H7 (cell line): Measurements from ENCODE around the gene EFCAB8. TPM values are rescaled to one million over a fixed set of nuclear protein-coding genes. Genes with fewer than 3 reads are reported as not detected.
"Not testable (repeated sequence)": the region's sequence is repeated elsewhere in the genome, so short reads cannot be mapped to it uniquely, and the experiment has no call there.

Experiments used
- DNase-seq: peaks from one replicate; pipeline ENCODE4 v3.0.0; 2012
- H3K27me3 ChIP-seq: 2 replicates; pipeline ENCODE4 v1.6.0; 2011; ENCODE audit warnings: mild to moderate bottlenecking, low read length; ENCODE audit not compliant: control insufficient read depth, insufficient read depth
- H3K36me3 ChIP-seq: replicated peaks from 2 replicates; pipeline ENCODE4 v1.5.1; 2011; ENCODE audit warnings: low read length; ENCODE audit not compliant: control insufficient read depth, insufficient read depth
- H3K4me3 ChIP-seq: 2 replicates; pipeline ENCODE4 v1.5.1; 2011; ENCODE audit warnings: low read depth, mild to moderate bottlenecking, control low read depth, low read length, moderate library complexity; ENCODE audit not compliant: insufficient read depth
- total RNA-seq: library from RNA; depleted of rRNA; stranded (reverse); fragments of >200 nt; shearing (Covaris generic); gene quantifications from 2 replicates; pipeline ENCODE4 v1.2.3, GENCODE V29; 2014

EFCAB8 gene
- total RNA-seq, 1 experiment from 2014 or later: 0.17 TPM

- H3K36me3 ChIP-seq: no peaks in the 10 kb centered on the region
- H3K27me3 ChIP-seq: no peaks in the 10 kb centered on the region
- H3K4me3 ChIP-seq: no peak overlapping the region
- DNase-seq: peak; percentile 27
Measured at GRCh38 chr20:32969356-32970114, 110.8 kb downstream of the EFCAB8 start.

GRCh38 chr20:32970115-32970972 is 111.6 kb downstream of the EFCAB8 start:
- peak; percentile 19 for DNase-seq
- Histone ChIP-seq H3K36me3 (no peaks in the 10 kb centered on the region), H3K4me3 (no peak overlapping the region), H3K27me3 (no peaks in the 10 kb centered on the region)

GRCh38 chr20:32970973-32971300 is 112.2 kb downstream of the EFCAB8 start:
- peak; percentile 30 for DNase-seq
- Histone ChIP-seq H3K4me3 (no peak overlapping the region), H3K27me3 (no peaks in the 10 kb centered on the region), H3K36me3 (no peaks in the 10 kb centered on the region)

GRCh38 chr20:32971703-32972161 is 113.0 kb downstream of the EFCAB8 start:
- peak; percentile 51 for DNase-seq
- Histone ChIP-seq H3K36me3 (no peaks in the 10 kb centered on the region), H3K27me3 (no peaks in the 10 kb centered on the region), H3K4me3 (no peak overlapping the region)

- peak; percentile 38 for DNase-seq
- no peak overlapping the region for H3K4me3 ChIP-seq
- no peaks in the 10 kb centered on the region for H3K27me3 ChIP-seq
- H3K36me3 ChIP-seq: no peaks in the 10 kb centered on the region
Measured at GRCh38 chr20:32972181-32973076, 113.7 kb downstream of the EFCAB8 start.

- H3K27me3 ChIP-seq: no peaks in the 10 kb centered on the region
- DNase-seq: peak; percentile 2
- H3K4me3 ChIP-seq: no peak overlapping the region
- no peaks in the 10 kb centered on the region for H3K36me3 ChIP-seq
Measured at GRCh38 chr20:32973077-32973717, 114.5 kb downstream of the EFCAB8 start.

GRCh38 chr20:32974204-32975064 is 115.7 kb downstream of the EFCAB8 start:
- not testable (repeated sequence) for H3K36me3 ChIP-seq, H3K27me3 ChIP-seq, H3K4me3 ChIP-seq
- peak; percentile 32 for DNase-seq

GRCh38 chr20:32975121-32975520 is 116.4 kb downstream of the EFCAB8 start:
- not testable (repeated sequence) for H3K36me3 ChIP-seq, DNase-seq, H3K4me3 ChIP-seq, H3K27me3 ChIP-seq

GRCh38 chr20:32975698-32976674 is 117.3 kb downstream of the EFCAB8 start:
- no peak for DNase-seq
- H3K36me3 ChIP-seq: no peaks in the 10 kb centered on the region

GRCh38 chr20:32976746-32977145 is 118.0 kb downstream of the EFCAB8 start:
- DNase-seq: no peak
- Histone ChIP-seq H3K36me3 (no peaks in the 10 kb centered on the region), H3K4me3 (no peak overlapping the region), H3K27me3 (no peaks in the 10 kb centered on the region)

More at GRCh38 chr20:32975698-32976674, 117.3 kb downstream of the EFCAB8 start:
- H3K4me3 ChIP-seq: no peak overlapping the region
- H3K27me3 ChIP-seq: no peaks in the 10 kb centered on the region

GRCh38 chr20:32977281-32978008 is 118.7 kb downstream of the EFCAB8 start:
- Histone ChIP-seq H3K4me3 (no peak overlapping the region), H3K36me3 (no peaks in the 10 kb centered on the region), H3K27me3 (no peaks in the 10 kb centered on the region)
- peak; percentile 19 for DNase-seq

- peak; percentile 18 for DNase-seq
- Histone ChIP-seq H3K36me3 (no peaks in the 10 kb centered on the region), H3K4me3 (no peak overlapping the region), H3K27me3 (no peaks in the 10 kb centered on the region)
Measured at GRCh38 chr20:32978009-32978335, 119.2 kb downstream of the EFCAB8 start.
